ENCODE measurements around the gene ADCY5. TPM values are rescaled to one million over a fixed set of nuclear protein-coding genes. Genes with fewer than 3 reads are reported as not detected.

Gene ADCY5
- total RNA-seq, 2 experiments from 2014 or later = not detected

GRCh38 chr3:123399653-123400052 lies 49.2 kb downstream of the ADCY5 start:
- ATAC-seq = no peak
- no peaks in the 10 kb centered on the region for H3K9me3 Mint-ChIP-seq (ENCODE audit: low read depth)
- intact Hi-C loops (cut with DNase I, micrococcal nuclease) = no loop called here
- ChIA-PET POLR2A (no interaction called here), CTCF (no interaction called here)
- DNase-seq = no peak
- H3K27me3 Mint-ChIP-seq = peaks cover 6% of the 10 kb centered on the region
- H3K36me3 Mint-ChIP-seq (ENCODE audit: low read depth) = no peaks in the 10 kb centered on the region
- H3K4me3 Mint-ChIP-seq = no peak overlapping the region
- no peak overlapping the region for H3K27ac Mint-ChIP-seq
- H3K4me1 Mint-ChIP-seq = no peaks in the 10 kb centered on the region

DNA sequence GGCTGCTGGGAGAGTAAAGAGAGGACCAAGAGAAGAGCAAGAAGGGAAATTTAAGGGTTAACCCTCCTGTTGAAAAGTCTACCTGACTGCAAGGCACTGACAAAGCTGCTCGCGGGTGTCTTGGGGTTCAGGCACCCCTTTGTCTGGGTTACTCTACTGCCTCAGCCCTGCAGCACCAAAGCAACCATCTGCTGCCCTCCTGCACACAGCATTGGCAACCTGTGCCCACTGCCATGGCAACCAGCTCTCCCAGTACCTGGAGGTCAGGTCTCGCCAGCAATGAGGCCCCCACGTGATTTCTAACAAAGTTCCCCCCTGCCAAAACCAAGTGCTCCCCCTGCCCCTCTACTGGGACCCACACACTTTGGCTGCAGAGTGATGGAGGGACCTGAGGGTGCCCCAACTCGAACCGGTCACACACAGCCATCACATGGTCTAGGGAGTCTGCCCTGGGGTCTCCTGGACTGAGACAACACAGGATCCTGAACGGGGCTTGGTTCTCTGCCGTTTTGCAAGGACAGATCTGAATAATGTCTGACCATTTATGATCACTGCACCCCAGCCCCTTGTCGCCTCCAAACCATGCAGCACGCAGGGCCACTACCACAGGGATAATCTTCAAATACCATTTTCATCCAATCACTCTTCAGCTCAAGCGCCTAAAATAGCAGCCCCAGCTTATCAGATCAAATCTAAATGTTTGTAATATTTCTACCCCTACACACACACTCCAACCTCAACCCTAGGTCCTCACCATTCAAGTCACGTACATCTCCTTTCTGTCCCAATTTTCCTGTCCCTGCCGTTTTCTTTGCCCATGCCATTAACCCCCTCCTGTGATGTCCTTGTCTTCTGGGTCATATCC lies 50.7 kb downstream of the ADCY5 start:
- CTCF ChIA-PET = no interaction called here
- no peaks in the 10 kb centered on the region for H3K36me3 Mint-ChIP-seq (ENCODE audit: low read depth)
- peaks cover 6% of the 10 kb centered on the region for H3K27me3 Mint-ChIP-seq
- intact Hi-C loops (cut with DNase I, micrococcal nuclease) = no loop called here
- H3K9me3 Mint-ChIP-seq (ENCODE audit: low read depth) = no peaks in the 10 kb centered on the region
- DNase-seq (no peak), ATAC-seq (no peak)
- POLR2A ChIA-PET = no interaction called here
- no peak overlapping the region for H3K4me3 Mint-ChIP-seq
- H3K27ac Mint-ChIP-seq = no peak overlapping the region
- H3K4me1 Mint-ChIP-seq = no peaks in the 10 kb centered on the region

DNA sequence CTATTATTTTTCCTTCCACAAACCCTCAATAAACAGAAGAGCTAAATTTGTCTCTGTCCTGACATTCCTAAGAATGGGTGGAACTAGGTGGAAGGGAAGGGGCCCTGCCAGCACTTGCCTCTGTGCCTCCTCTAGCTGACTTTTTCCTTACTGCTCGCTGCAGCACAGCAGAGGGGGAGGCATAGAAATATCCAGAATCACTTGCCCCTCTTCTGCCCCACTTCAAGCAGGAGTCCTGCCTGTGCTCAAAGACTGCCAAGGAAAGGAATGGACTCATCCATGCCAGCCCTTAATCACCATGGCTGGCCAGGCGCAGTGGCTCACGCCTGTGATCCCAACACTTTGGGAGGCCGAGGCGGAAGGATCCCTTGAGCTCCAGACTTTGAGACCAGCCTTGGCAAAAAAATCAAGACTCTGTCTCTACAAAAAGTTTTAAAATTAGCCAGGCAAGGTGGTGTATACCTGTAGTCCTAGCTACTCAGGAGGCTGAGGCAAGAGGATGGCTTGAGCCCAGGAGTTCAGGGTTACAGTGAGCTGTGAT lies 51.8 kb downstream of the ADCY5 start:
- DNase-seq (no peak), ATAC-seq (no peak)
- Mint-ChIP-seq H3K9me3 (ENCODE audit: low read depth) (no peaks in the 10 kb centered on the region), H3K27me3 (peaks cover 6% of the 10 kb centered on the region), H3K36me3 (ENCODE audit: low read depth) (no peaks in the 10 kb centered on the region), H3K4me3 (no peak overlapping the region), H3K4me1 (no peaks in the 10 kb centered on the region), H3K27ac (no peak overlapping the region)
- POLR2A ChIA-PET = no interaction called here
- CTCF ChIA-PET = no interaction called here
- intact Hi-C loops (cut with DNase I, micrococcal nuclease) = no loop called here

GRCh38 chr3:123396171-123397049 lies 52.5 kb downstream of the ADCY5 start:
- CTCF ChIA-PET = no interaction called here
- POLR2A ChIA-PET = no interaction called here

GRCh38 chr3:123395235-123395634 lies 53.7 kb downstream of the ADCY5 start:
- Mint-ChIP-seq H3K4me1 (no peaks in the 10 kb centered on the region), H3K27ac (no peak overlapping the region), H3K36me3 (ENCODE audit: low read depth) (no peaks in the 10 kb centered on the region), H3K9me3 (ENCODE audit: low read depth) (no peaks in the 10 kb centered on the region), H3K27me3 (peaks cover 6% of the 10 kb centered on the region), H3K4me3 (no peak overlapping the region)
- POLR2A ChIA-PET = interaction anchor here (0.5 kb wide), 1 partner anchor 179 kb away, joined by 3 read pairs; no protein-coding TSS in a partner anchor
- no peak for DNase-seq
- CTCF ChIA-PET = no interaction called here
- intact Hi-C loops (cut with DNase I, micrococcal nuclease) = no loop called here
- no peak for ATAC-seq

More at GRCh38 chr3:123396171-123397049, 52.5 kb downstream of the ADCY5 start:
- no peak overlapping the region for H3K4me3 Mint-ChIP-seq
- H3K27me3 Mint-ChIP-seq = peaks cover 6% of the 10 kb centered on the region
- H3K4me1 Mint-ChIP-seq = no peaks in the 10 kb centered on the region
- H3K9me3 Mint-ChIP-seq (ENCODE audit: low read depth) = no peaks in the 10 kb centered on the region
- ATAC-seq = no peak
- H3K27ac Mint-ChIP-seq = no peak overlapping the region
- DNase-seq = no peak
- H3K36me3 Mint-ChIP-seq (ENCODE audit: low read depth) = no peaks in the 10 kb centered on the region
- intact Hi-C loops (cut with DNase I, micrococcal nuclease) = no loop called here

DNA sequence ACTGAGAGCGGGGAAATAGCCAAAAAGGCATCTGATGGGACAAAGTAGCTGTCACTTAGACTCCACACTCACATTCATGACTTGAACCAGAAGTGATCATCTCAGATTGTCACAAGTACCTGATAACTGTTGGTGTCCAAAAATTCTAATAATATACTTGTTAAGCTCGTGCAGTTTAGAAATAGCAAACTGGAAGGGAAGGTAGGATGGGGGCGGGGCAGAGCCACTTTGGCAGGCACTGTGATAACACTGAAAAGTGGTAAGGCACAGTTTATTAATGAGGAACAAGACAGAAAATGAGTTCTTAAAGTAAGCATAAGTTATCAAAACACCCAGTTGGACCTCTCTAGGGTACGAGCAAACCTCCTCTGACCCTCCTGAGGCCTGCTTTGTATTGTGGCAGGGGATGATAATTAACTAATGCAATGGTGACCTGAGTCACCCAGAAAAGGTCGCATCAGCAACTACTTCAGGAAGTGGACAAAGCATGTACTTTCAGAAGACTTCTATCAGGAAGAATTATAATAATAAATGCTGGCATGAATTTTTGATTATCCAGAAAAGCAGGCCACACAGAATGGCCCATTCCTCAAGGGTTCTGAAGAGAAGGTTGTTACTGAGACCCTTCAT lies 54.4 kb downstream of the ADCY5 start:
- no peak for DNase-seq
- Mint-ChIP-seq H3K27ac (no peak overlapping the region), H3K36me3 (ENCODE audit: low read depth) (no peaks in the 10 kb centered on the region), H3K4me3 (no peak overlapping the region), H3K4me1 (no peaks in the 10 kb centered on the region), H3K9me3 (ENCODE audit: low read depth) (no peaks in the 10 kb centered on the region), H3K27me3 (peaks cover 6% of the 10 kb centered on the region)
- intact Hi-C loops (cut with DNase I, micrococcal nuclease) = no loop called here
- ChIA-PET CTCF (no interaction called here), POLR2A (interaction anchor here (0.5 kb wide), 1 partner anchor 180 kb away, joined by 3 read pairs; no protein-coding TSS in a partner anchor)
- ATAC-seq = no peak

DNA sequence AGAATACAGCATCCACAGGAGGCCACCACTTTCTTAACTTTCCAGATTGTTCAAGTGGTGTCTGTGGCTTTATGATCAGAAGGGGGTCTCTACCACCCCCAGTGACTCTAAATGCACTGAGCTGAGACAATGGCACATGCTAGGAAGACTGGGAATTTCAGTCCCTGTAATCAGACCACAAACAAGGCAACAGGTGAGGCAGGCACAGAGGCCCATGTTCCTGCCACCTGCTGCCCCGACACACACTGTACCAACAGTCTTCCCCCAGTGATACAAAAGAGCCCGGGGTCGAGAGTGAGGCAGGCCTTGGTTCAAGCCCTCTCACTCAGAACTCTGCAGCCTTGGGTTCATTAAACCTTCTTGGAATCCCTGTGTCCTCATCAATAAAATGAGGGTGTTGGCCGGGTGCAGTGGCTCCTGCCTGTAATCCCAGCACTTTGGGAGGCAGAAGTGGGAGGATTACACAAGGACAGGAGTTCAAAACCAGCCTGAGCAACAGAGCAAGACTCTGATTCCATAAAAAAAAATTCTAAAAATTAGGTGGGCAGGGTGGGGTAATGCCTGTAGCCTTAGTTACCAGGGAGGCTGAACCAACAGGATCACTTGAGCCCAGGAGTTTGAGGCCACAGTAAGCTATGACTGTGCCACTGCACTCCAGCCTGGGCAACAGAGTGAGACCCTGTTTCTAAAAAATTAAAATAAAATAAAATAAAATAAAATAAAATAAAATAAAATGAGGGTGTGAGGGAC lies 55.8 kb downstream of the ADCY5 start:
- intact Hi-C loops (cut with DNase I, micrococcal nuclease) = no loop called here
- no peaks in the 10 kb centered on the region for H3K9me3 Mint-ChIP-seq (ENCODE audit: low read depth)
- DNase-seq (no peak), ATAC-seq (no peak)
- H3K27me3 Mint-ChIP-seq = peaks cover 2% of the 10 kb centered on the region
- no peaks in the 10 kb centered on the region for H3K36me3 Mint-ChIP-seq (ENCODE audit: low read depth)
- ChIA-PET POLR2A (no interaction called here), CTCF (no interaction called here)
- H3K4me3 Mint-ChIP-seq = no peak overlapping the region
- no peaks in the 10 kb centered on the region for H3K4me1 Mint-ChIP-seq
- H3K27ac Mint-ChIP-seq = no peak overlapping the region

DNA sequence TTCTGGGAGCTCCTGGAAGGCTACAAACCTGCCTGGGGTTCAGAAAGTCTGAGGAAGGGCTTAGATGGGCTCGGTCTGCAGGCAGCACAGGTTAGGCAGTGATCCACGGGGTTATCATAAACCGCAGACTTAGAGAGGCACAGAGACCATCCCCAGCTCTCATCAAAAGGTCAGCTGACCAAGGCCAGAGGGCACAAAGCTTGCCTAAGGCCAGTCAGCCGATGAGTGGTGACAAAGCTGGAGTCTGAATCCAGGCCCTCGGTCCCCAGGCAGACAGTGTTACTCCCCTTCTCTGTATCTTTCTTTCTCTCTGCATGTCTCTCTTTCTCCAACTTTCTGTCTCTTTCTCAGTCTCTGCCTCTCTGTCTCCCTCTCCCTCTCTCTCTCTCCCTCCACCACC lies 56.5 kb downstream of the ADCY5 start:
- H3K36me3 Mint-ChIP-seq (ENCODE audit: low read depth) = no peaks in the 10 kb centered on the region
- no peaks in the 10 kb centered on the region for H3K9me3 Mint-ChIP-seq (ENCODE audit: low read depth)
- DNase-seq (no peak), ATAC-seq (no peak)
- H3K27me3 Mint-ChIP-seq = peaks cover 2% of the 10 kb centered on the region
- intact Hi-C loops (cut with DNase I, micrococcal nuclease) = no loop called here
- ChIA-PET POLR2A (no interaction called here), CTCF (no interaction called here)
- no peaks in the 10 kb centered on the region for H3K4me1 Mint-ChIP-seq
- no peak overlapping the region for H3K27ac Mint-ChIP-seq
- no peak overlapping the region for H3K4me3 Mint-ChIP-seq

DNA sequence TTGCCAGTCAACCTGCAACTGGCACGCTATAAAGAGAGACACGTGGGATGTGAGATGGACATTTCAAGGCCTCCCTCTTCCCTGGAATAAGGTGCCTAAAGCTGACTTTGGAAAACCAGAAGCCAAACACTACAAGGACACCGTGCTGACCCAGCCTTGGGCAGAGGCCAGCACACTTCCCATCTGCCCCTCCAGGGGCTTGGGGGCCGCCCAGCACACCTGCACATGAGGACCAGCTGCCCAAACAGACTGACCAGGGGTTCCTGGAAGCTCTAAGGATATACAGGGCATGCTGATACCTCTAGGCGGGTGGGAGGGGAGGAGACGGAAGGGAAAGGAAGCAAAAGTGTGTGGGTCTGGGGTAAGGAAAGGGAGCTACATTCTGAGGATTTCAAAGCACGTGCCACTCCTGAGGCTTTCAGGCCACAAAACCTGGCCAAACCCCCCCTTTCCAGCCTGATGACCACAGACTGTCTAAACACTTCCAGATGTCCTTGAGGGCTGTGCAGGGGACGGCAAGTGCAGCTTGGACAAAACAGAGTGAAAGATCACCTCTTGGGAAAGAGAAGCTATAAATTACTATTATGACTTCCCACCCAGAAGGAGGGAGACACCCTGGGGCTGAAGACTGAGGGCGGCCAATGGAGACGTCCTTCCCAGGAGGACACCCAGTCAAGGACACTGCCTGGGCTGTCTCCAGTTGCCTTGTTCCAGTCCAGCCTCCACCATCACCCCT lies 57.9 kb downstream of the ADCY5 start:
- DNase-seq (no peak), ATAC-seq (no peak)
- intact Hi-C loops (cut with DNase I, micrococcal nuclease) = no loop called here
- H3K4me1 Mint-ChIP-seq = no peaks in the 10 kb centered on the region
- ChIA-PET POLR2A (no interaction called here), CTCF (interaction anchor here (1.1 kb wide), 1 partner anchor 64 kb away, joined by 5 read pairs; no protein-coding TSS in a partner anchor)
- H3K9me3 Mint-ChIP-seq (ENCODE audit: low read depth) = no peaks in the 10 kb centered on the region
- no peak overlapping the region for H3K4me3 Mint-ChIP-seq
- H3K36me3 Mint-ChIP-seq (ENCODE audit: low read depth) = no peaks in the 10 kb centered on the region
- no peak overlapping the region for H3K27ac Mint-ChIP-seq
- peaks cover 6% of the 10 kb centered on the region for H3K27me3 Mint-ChIP-seq

DNA sequence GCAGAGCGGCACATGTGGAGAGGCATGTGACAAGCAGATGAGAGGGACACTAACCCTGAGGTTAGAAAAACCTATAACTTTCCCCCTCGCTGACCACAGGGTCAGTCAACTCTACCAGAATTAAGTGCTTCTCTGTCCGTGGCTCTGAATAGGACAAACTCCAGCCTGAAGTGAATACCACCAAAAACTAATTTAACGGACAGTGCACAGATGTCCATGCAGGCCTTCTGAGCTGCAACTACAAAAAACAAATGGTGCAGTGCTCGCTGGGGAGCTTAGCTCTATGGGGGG lies 59.3 kb downstream of the ADCY5 start:
- Mint-ChIP-seq H3K4me3 (no peak overlapping the region), H3K27me3 (peaks cover 4% of the 10 kb centered on the region), H3K9me3 (ENCODE audit: low read depth) (no peaks in the 10 kb centered on the region), H3K36me3 (ENCODE audit: low read depth) (no peaks in the 10 kb centered on the region), H3K27ac (no peak overlapping the region), H3K4me1 (no peaks in the 10 kb centered on the region)
- ATAC-seq = no peak
- ChIA-PET CTCF (no interaction called here), POLR2A (no interaction called here)
- intact Hi-C loops (cut with DNase I, micrococcal nuclease) = no loop called here
- DNase-seq = no peak
